Astrocyte of the spinal cord (primary cell): ENCODE data around the gene LCN15.
"Not testable (repeated sequence)": the region's sequence is repeated elsewhere in the genome, so short reads cannot be mapped to it uniquely, and the experiment has no call there.

Experiments used
- DNase-seq: peaks from one replicate; pipeline ENCODE4 v3.0.0; 2011; ENCODE audit warnings: low read depth, low spot score
- H3K4me3 ChIP-seq: 2 replicates; pipeline ENCODE4 v1.5.1; 2011; ENCODE audit warnings: low read depth, mild to moderate bottlenecking, low read length, moderate library complexity
- CTCF ChIP-seq: IDR thresholded peaks from 2 replicates; pipeline ENCODE4 v1.5.1; 2012; ENCODE audit warnings: low read depth, mild to moderate bottlenecking, low read length, inconsistent platforms
- in situ Hi-C: cut with HindIII; loops from 2 replicates; pipeline ENCODE4 v1.10.0; 2017; ENCODE audit warnings: low sequenced_read_pairs

The LCN15 gene

GRCh38 chr9:136805207-136805740, 41.0 kb upstream of the LCN15 start:
- no peak for DNase-seq
- no peak for TF ChIP-seq CTCF
- in situ Hi-C loops: no loop called here
- no peak overlapping the region for H3K4me3 ChIP-seq

GRCh38 chr9:136804509-136805206, 40.3 kb upstream of the LCN15 start:
- TF ChIP-seq CTCF: no peak
- no peak overlapping the region for H3K4me3 ChIP-seq
- no peak for DNase-seq
- in situ Hi-C loops: no loop called here

- no peak for TF ChIP-seq CTCF
- DNase-seq: no peak
- in situ Hi-C loops: no loop called here
- H3K4me3 ChIP-seq: no peak overlapping the region
Measured at GRCh38 chr9:136803551-136804508, 39.5 kb upstream of the LCN15 start.

- in situ Hi-C loops, DNase-seq, H3K4me3 ChIP-seq: not testable (repeated sequence)
Measured at GRCh38 chr9:136803009-136803550, 38.8 kb upstream of the LCN15 start.

- DNase-seq: no peak
- H3K4me3 ChIP-seq: no peak overlapping the region
- no peak for TF ChIP-seq CTCF
- in situ Hi-C loops: no loop called here
Measured at GRCh38 chr9:136802321-136802720, 38.0 kb upstream of the LCN15 start.

GRCh38 chr9:136799854-136800657, 35.7 kb upstream of the LCN15 start:
- H3K4me3 ChIP-seq: peak overlapping the region; percentile 21
- peak; percentile 43 for DNase-seq
- TF ChIP-seq CTCF: no peak
- in situ Hi-C loops: no loop called here
